ENCODE results near the gene DUSP7.

The DUSP7 gene

DNA sequence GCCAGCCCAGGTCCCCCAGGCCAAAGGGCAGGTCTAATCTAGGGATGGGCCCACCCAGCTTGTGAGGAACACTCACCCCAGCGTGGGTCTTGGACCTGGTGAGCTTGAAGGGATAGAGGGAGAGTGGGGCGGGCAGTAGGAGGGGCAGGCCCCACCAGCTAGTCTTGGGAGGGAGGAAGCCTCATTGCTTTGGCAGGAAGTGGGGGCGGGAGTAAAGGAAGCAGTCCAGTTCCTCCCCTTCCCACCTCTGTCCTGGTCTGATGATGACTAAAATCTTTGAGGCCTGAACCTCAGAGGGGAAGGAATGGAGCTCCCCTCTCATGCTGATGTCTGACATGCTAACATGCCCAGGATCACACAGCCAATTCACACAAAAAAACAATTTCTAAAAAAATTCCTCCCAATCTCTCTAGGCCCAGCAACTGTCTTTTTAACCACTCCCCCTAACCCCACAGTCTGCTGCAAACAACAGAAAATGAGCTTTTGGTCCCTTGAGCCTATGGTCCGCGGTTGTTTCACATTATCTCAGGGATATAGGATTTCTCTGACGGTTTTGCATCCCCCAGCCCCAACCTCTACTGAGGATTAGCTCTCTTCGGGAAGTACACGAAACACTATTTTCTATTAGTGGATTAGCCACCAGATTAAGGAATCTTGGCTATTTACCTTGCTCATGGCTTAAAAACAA, 30.7 kb upstream of the DUSP7 start:
- no peak for DNase-seq (ENCODE audit: low read depth in 2 of 2)

GRCh38 chr3:52086461-52086860, 30.1 kb upstream of the DUSP7 start:
- DNase-seq (ENCODE audit: low read depth in 2 of 2), result no peak

DNA sequence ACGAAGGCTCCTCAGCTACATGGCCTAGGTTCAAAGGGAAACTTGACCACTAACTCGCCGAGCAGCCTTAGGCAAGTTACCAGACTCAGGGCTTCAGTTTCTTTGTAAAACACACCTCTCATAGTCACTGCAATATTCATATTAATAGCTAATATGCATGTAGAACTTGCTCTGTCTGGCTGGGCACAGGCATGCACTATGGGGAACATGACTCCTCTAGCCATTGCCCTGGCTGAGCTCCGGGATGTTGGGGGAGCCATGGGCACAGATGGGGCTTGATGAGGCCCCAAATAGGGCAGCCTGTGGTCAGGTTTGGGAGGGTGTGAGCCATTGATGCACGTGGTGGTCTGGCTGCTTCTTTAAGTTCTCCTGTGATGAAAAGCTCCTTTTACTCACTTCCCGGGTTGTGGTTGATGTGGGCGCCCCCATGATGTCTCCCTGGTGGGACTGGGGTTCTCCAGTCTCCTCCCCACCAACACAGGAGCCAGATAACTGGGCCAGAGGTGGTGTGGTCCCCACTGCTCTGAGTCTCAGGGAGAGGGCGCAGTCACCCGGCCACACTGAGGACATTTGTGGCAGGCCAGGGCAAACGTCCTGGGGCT, 29.4 kb upstream of the DUSP7 start:
- no peak for DNase-seq (ENCODE audit: low read depth in 2 of 2)

GRCh38 chr3:52084954-52085680, 28.7 kb upstream of the DUSP7 start:
- no peak for DNase-seq (ENCODE audit: low read depth in 2 of 2)

- no peak for DNase-seq (ENCODE audit: low read depth in 2 of 2)
Observed at GRCh38 chr3:52084216-52084945, 28.0 kb upstream of the DUSP7 start.

GRCh38 chr3:52083556-52084087, 27.3 kb upstream of the DUSP7 start:
- DNase-seq (ENCODE audit: low read depth in 2 of 2), result no peak

- DNase-seq (ENCODE audit: low read depth in 2 of 2), result no peak
Observed at GRCh38 chr3:52082951-52083350, 26.6 kb upstream of the DUSP7 start.

- DNase-seq (ENCODE audit: low read depth in 2 of 2), result no peak
Observed at GRCh38 chr3:52080830-52081719, 24.7 kb upstream of the DUSP7 start.

GRCh38 chr3:52079958-52080357, 23.6 kb upstream of the DUSP7 start:
- DNase-seq (ENCODE audit: low read depth in 2 of 2), result no peak

DNA sequence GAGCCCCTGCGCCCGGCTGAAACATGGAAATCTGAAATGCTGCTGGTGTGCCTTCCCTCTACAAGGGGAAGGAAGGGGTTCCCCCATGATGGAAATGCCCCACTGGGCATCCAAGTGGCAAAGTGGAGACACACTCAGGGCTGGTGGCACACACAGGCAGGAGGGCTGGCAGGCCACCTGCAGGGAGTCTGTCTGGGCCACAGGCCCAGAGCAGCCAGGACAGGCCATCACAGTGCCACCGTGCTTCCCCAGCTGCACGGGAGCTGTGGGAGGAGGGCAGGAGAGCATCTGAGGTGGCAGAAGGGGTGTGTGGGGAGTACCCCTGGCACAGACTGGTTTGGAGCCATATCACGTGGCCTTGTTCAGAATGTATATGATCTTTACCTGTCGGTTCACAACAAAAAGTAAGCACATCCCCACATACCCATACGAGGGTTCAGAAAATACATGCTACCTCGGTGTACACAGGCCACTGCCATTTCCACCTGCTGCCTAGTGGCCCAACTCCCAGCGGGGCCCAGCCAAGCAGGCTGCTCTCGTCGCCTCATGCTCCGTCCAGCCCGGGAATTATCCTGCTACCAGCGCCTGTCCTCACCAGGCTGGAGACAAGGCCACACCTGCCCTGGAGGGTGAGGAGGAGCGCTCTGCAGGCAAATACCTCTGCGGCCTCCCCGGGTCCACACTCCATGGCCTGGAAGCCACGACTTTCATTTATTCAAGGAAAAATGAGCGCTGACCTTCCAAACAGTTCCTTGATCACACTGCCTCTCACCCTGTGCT, 22.6 kb upstream of the DUSP7 start:
- DNase-seq (ENCODE audit: low read depth in 2 of 2), result no peak

GRCh38 chr3:52077925-52078324, 21.6 kb upstream of the DUSP7 start:
- DNase-seq (ENCODE audit: low read depth in 2 of 2), result no peak

- no peak for DNase-seq (ENCODE audit: low read depth in 2 of 2)
Observed at GRCh38 chr3:52076896-52077780, 20.8 kb upstream of the DUSP7 start.

DNA sequence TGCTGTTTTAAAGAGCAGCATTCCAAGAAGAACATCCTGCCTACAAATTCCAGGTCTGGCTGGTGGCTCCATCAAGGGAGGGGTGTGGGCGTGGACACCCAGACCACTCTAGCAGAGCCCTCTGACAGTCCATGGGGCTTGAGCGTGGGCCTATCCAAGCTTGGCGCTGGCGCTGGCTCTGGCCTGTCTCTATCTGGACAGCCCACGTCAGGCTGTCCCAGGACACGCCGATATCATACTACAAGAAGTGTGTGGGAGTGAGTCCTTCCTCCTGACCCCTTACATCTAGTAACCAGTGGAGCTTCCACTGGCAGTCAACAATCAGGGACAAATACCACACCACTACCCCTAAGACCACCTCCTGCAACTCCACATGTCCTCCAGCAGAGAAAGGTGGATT, 17.1 kb upstream of the DUSP7 start:
- DNase-seq (ENCODE audit: low read depth in 2 of 2), result no peak

GRCh38 chr3:52072471-52072870, 16.1 kb upstream of the DUSP7 start:
- no peak for DNase-seq (ENCODE audit: low read depth in 2 of 2)

DNA sequence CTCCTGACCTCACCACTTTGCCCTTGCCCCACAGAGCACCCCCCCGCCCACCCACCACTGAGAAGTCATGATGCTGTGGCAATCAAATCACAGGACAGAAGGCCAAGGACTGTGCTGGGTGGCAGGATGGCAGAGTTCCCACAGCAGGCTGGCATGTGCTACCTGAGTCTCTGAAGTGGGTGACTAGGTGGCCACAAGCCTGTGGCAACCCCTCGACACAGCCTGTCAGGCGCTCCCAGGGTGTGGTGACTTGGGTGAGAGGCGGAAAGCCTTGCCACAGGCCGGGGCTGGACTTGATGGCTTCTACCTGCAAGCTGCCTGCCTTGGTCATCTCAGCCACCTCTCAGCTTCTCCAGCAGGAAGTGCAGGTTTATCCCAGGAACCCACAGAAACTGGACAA, 15.6 kb upstream of the DUSP7 start:
- DNase-seq (ENCODE audit: low read depth in 2 of 2), result no peak

DNA sequence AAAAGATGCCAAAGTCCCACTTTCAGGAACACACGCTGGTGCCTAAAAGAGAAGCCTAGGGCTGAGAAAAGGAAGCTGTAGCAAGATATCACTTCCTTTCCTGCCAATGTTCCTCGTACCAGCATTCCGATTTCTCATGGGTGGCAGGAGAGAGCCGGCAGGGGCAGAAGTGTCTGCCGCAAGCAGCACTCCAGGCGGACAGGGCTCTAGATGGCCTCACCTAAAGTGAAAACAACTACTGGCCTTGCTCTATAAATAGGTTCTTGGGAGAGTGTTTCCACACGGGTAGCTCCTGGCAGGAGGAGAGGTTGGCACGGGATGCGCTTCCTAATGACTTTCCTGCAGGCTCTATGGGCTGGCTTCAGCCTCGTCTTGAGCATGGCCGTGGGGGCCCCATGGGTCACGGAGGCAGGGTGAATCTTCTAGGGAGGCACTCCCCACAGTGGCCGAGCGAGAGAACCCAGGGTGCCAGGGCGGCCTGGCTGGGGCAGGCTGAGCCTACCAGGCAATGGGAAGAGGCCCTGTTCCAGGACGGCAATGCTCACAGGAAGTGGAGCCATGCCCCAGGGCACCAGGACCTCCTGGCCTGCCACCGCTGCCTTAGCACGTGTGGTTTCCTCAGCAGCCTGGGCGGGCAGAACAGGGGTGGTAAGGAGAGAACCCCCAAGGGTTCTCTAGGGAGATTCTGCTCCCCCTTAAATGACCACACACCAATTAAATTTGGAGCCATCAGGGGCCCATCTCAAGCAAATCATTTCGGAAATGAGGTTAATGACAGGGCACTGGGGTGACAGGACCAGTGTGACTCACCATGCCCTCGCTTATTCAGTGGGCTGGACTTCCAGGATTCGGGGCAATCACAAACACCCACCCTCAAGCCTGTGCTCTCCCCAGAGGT, 14.6 kb upstream of the DUSP7 start:
- DNase-seq (ENCODE audit: low read depth in 2 of 2), result no peak

- no peak for DNase-seq (ENCODE audit: low read depth in 2 of 2)
Observed at GRCh38 chr3:52069855-52070254, 13.5 kb upstream of the DUSP7 start.

GRCh38 chr3:52069135-52069534, 12.8 kb upstream of the DUSP7 start:
- no peak for DNase-seq (ENCODE audit: low read depth in 2 of 2)
